Progenitor cell of endocrine pancreas (in vitro differentiated cells): Measurements from ENCODE around the gene NFIB. TPM values are rescaled to one million over a fixed set of nuclear protein-coding genes. Genes with fewer than 3 reads are reported as not detected.

ENCODE experiments used
- DNase-seq: peaks from one replicate; pipeline ENCODE4 v3.0.0; 2021; ENCODE audit warnings: low spot score; ENCODE audit not compliant: unreplicated experiment
- H3K27ac Mint-ChIP-seq: 2 replicates; pipeline ENCODE4 v1.8.0; 2021; ENCODE audit warnings: mild to moderate bottlenecking, moderate library complexity, mixed read lengths
- H3K27me3 Mint-ChIP-seq: 2 replicates; pipeline ENCODE4 v1.8.0; 2021; ENCODE audit warnings: mixed read lengths
- H3K36me3 Mint-ChIP-seq: 2 replicates; pipeline ENCODE4 v1.8.0; 2022; ENCODE audit warnings: mixed read lengths; ENCODE audit not compliant: insufficient read depth
- H3K4me1 Mint-ChIP-seq: 2 replicates; pipeline ENCODE4 v1.8.0; 2021; ENCODE audit warnings: low read depth, mixed read lengths
- H3K4me3 Mint-ChIP-seq: 2 replicates; pipeline ENCODE4 v1.8.0; 2021; ENCODE audit warnings: low read depth, mild to moderate bottlenecking, moderate library complexity, mixed read lengths
- H3K9me3 Mint-ChIP-seq: 2 replicates; pipeline ENCODE4 v1.8.0; 2021; ENCODE audit warnings: low read depth, mixed read lengths
- CTCF ChIP-seq: fragments of 200-600 bp; sonication (generic); IDR thresholded peaks from one replicate; pipeline ENCODE4 v1.5.0; 2021; ENCODE audit warnings: antibody characterized with exemption, mild to moderate bottlenecking; ENCODE audit not compliant: unreplicated experiment
- total RNA-seq: library from RNA; stranded (reverse); gene quantifications from 2 replicates; pipeline ENCODE4 v1.2.1, GENCODE V29; 2021

The NFIB gene
- total RNA-seq, 1 donor from 2014 or later, result 15.5 TPM

- H3K27ac Mint-ChIP-seq, result no peak overlapping the region
- no peaks in the 10 kb centered on the region for H3K9me3 Mint-ChIP-seq
- DNase-seq, result no peak
- H3K27me3 Mint-ChIP-seq, result no peaks in the 10 kb centered on the region
- H3K4me1 Mint-ChIP-seq, result no peaks in the 10 kb centered on the region
- TF ChIP-seq CTCF, result no peak
- H3K36me3 Mint-ChIP-seq, result no peaks in the 10 kb centered on the region
- no peak overlapping the region for H3K4me3 Mint-ChIP-seq
These were observed 270.5 kb downstream of the NFIB start for GRCh38 chr9:14043483-14043882.

GRCh38 chr9:14037331-14037730, 276.6 kb downstream of the NFIB start:
- H3K36me3 Mint-ChIP-seq, result no peaks in the 10 kb centered on the region
- H3K4me3 Mint-ChIP-seq, result no peak overlapping the region
- no peak for DNase-seq
- no peak for TF ChIP-seq CTCF
- H3K4me1 Mint-ChIP-seq, result no peaks in the 10 kb centered on the region
- H3K9me3 Mint-ChIP-seq, result no peaks in the 10 kb centered on the region
- no peak overlapping the region for H3K27ac Mint-ChIP-seq
- H3K27me3 Mint-ChIP-seq, result peaks cover 2% of the 10 kb centered on the region

- peaks cover 4% of the 10 kb centered on the region for H3K27me3 Mint-ChIP-seq
- no peak overlapping the region for H3K27ac Mint-ChIP-seq
These were observed 280.9 kb downstream of the NFIB start for GRCh38 chr9:14033067-14033466.

More at GRCh38 chr9:14033067-14033466, 280.9 kb downstream of the NFIB start:
- no peaks in the 10 kb centered on the region for H3K9me3 Mint-ChIP-seq
- no peak for DNase-seq
- no peaks in the 10 kb centered on the region for H3K4me1 Mint-ChIP-seq
- no peaks in the 10 kb centered on the region for H3K36me3 Mint-ChIP-seq
- no peak overlapping the region for H3K4me3 Mint-ChIP-seq
- TF ChIP-seq CTCF, result no peak
